ENCODE measurements around the gene RELT.

Gene RELT

GRCh38 chr11:73376160-73376802, at the start of gene RELT:
Gene RELT (plus strand): TSS chr11:73376399. CDS start chr11:73389137, 12,738 bp downstream.
- peak; percentile 79 to 91 for DNase-seq (ENCODE audit: low read depth in 2 of 2)

- DNase-seq (ENCODE audit: low read depth in 2 of 2), result no peak
These were observed 49.0 kb upstream of the RELT start for GRCh38 chr11:73326929-73327811.

- no peak for DNase-seq (ENCODE audit: low read depth in 2 of 2)
These were observed 48.3 kb upstream of the RELT start for GRCh38 chr11:73327812-73328364.

- DNase-seq (ENCODE audit: low read depth in 2 of 2), result no peak
These were observed 45.6 kb upstream of the RELT start for GRCh38 chr11:73330569-73331093.

- DNase-seq (ENCODE audit: low read depth in 2 of 2), result no peak
These were observed 44.9 kb upstream of the RELT start for GRCh38 chr11:73331138-73331916.

GRCh38 chr11:73333173-73333572, 43.0 kb upstream of the RELT start:
- DNase-seq (ENCODE audit: low read depth in 2 of 2), result no peak

- DNase-seq (ENCODE audit: low read depth in 2 of 2), result no peak
These were observed 42.4 kb upstream of the RELT start for GRCh38 chr11:73333640-73334383.

- DNase-seq (ENCODE audit: low read depth in 2 of 2), result no peak
These were observed 41.6 kb upstream of the RELT start for GRCh38 chr11:73334384-73335203.

GRCh38 chr11:73335204-73335923, 40.8 kb upstream of the RELT start:
- peak; percentile 55 to 57 for DNase-seq (ENCODE audit: low read depth in 2 of 2)

- DNase-seq (ENCODE audit: low read depth in 2 of 2), result no peak
These were observed 38.4 kb upstream of the RELT start for GRCh38 chr11:73337846-73338245.

GRCh38 chr11:73338279-73338678, 37.9 kb upstream of the RELT start:
- DNase-seq (ENCODE audit: low read depth in 2 of 2), result no peak

GRCh38 chr11:73340164-73340563, 36.0 kb upstream of the RELT start:
- DNase-seq (ENCODE audit: low read depth in 2 of 2), result no peak

GRCh38 chr11:73342633-73343032, 33.6 kb upstream of the RELT start:
- no peak for DNase-seq (ENCODE audit: low read depth in 2 of 2)

GRCh38 chr11:73343076-73343873, 32.9 kb upstream of the RELT start:
- no peak for DNase-seq (ENCODE audit: low read depth in 2 of 2)

GRCh38 chr11:73344191-73344607, 32.0 kb upstream of the RELT start:
- no peak for DNase-seq (ENCODE audit: low read depth in 2 of 2)

GRCh38 chr11:73345481-73346160, 30.6 kb upstream of the RELT start:
- no peak for DNase-seq (ENCODE audit: low read depth in 2 of 2)

GRCh38 chr11:73346186-73346935, 29.8 kb upstream of the RELT start:
- no peak for DNase-seq (ENCODE audit: low read depth in 2 of 2)

All from stimulated activated CD8-positive, alpha-beta memory T cell treated with anti-CD3 and anti-CD28 coated beads, Interleukin-7, amount 100 ng/mL, for 4 hours (primary cell).